NCI-H2107 (cell line): ENCODE data around the gene MC4R.

Experiments used
- DNase-seq: peaks from one replicate; lab custom pipeline; 2025; lab: John Stamatoyannopoulos, UW

The MC4R gene

GRCh38 chr18:60327880-60328279 lies 44.7 kb downstream of the MC4R start:
- DNase-seq, result no peak

- no peak for DNase-seq
These were observed 50.0 kb downstream of the MC4R start for GRCh38 chr18:60322591-60322990.
